NB4 (cell line): ENCODE measurements around the gene SLC5A10.

Experiments used
- CTCF ChIP-seq: IDR thresholded peaks from one replicate; pipeline ENCODE4 v1.5.1; 2012; ENCODE audit warnings: low read depth, low read length
- MAX ChIP-seq: IDR thresholded peaks from 2 replicates; pipeline ENCODE4 v1.6.1; 2011; ENCODE audit warnings: low read depth, low read length

DNA sequence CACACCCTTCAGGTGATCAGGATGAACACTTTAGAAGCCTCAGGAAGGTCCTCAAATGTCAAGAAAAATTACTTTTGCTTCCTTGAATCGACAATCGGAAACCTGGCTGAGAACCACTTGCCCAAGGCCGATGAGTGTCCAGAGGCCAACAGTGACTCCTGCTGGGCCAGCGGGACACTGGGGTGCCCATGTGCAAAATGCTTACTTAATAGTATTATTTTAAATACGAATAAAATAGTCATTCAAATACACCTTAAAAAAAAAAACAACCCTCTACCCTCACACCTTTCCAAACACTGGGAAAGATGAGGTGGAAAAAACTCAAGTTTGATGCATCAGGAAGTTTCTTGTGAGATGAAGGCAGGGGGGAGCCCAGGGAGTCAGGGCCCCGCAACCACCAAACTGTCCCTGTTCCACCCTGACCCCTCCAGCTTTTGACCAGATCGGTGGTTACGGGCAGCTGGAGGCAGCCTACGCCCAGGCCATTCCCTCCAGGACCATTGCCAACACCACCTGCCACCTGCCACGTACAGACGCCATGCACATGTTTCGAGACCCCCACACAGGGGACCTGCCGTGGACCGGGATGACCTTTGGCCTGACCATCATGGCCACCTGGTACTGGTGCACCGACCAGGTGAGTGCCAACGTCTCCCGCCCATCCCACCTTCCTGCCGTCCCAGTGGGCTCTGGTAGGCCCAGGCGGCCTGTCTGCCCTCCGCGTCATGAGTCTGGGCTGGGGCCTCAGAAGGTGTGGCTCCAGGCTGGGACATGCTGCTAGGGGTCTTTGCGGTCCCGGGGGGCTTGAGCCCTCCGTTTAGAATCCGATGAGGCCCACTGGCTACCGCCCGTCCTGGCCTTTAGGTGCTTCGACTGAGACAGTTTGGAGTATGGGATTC is 18.9 kb downstream of the SLC5A10 start:
- TF ChIP-seq CTCF (no peak), MAX (no peak)
